Smooth muscle cell of the brain vasculature (primary cell): ENCODE measurements around the gene ARL6IP5.

Experiments used
- DNase-seq: peaks from one replicate; pipeline ENCODE4 v3.0.0-alpha.2; 2012; ENCODE audit warnings: low read depth, low spot score

Gene ARL6IP5

DNA sequence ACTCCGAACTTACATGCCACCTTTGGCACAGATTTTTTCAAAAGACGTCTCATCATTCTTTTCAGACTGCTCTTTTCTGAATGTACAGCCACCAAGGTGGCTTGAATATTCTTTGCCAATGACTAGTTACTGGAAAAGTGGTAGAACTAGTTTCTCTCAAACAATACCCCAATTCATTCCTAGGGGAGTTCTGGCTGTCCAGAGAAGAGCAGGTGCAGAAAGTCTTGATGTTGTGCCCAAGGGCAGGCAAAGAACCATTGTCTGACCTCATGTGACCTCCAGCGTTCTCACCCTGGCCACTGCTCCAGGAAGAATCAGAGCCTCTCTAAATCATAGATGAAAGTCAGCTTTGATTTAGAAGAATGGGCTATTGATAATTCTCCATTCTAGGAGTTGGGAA, 32.2 kb downstream of the ARL6IP5 start:
- DNase-seq = no peak

DNA sequence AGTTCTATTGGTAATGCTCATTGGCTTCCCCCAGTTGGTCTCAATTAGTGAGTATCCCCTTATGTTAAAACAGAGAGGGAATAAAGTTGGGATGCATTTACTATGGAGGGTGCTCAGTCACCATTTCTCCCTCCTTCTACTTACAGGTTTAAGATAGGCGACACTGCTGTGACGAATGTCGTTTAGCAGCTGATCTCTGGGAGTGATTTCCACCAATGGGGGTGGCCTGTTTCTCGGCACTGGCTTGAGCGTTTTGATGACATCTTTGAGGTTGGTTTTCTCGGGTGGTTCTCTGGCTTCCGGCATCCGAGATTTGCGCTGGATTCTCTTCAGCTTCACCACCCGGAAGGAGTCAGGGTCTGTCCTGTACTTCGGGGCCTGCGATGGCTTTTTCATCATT, 33.8 kb downstream of the ARL6IP5 start:
- no peak for DNase-seq

DNA sequence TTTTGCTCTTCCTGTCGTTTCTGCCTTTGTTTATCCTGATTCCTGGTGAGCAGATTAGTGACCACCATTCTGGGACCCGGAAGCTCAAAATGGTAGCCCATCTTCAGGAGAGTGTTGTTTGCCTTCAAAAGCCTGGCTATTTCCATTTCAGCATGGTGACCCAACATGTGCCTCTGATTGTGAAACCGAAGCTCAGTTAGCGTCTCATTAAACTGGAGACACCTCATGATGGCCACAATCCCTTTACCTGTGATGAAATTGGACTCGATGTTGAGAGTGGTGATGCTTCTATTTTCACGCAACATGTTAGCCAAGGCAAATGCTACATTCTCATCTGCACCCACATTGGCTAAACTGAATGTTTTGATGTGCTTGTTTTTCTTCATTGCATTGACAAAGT, 34.4 kb downstream of the ARL6IP5 start:
- no peak for DNase-seq

DNA sequence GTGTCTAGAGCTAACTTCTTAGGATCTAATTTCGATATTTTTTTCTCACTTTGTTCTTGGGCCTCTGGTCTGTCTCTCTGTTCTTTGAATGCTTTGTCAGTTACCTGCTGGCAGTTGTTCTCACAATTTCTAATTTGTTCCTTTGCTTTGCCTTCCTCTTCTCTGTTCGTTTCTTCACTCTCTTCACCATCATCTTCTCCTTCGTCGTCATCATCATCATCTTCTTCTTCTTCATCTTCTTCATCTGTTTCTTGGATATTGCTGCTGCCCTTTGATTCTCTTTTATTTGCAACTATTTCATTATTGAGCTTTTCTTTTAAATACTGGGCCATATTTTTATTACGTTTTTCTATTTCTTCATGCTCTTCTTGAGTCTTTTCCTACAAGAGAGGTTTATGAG, 34.9 kb downstream of the ARL6IP5 start:
- no peak for DNase-seq

DNA sequence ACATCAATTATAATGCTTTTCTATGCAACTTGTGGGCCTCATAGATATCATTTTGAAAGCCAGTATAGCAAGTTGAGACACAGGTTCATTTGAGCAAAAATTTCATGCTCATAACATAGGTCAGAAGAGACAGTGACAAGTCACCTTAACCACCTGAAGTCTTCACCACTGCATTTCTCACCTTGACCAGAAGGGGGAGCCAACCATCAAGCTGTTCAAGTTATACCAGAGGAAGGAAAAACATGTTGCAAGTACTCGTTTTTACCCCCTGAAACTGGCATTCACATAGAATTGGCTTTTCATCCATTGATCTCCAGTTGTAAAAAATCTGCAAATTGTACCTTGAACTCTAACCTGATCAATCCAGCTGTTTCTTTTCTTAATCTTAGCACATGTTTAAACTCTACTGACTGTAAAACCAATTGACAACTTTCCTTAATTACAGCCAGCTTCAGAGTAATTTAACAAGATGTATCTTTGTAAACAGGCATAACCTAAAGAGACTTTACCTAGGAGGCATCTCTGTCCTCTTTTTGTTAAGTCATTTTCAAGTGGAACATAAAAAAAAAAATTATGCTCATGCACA, 36.2 kb downstream of the ARL6IP5 start:
- DNase-seq = peak; percentile 66

DNA sequence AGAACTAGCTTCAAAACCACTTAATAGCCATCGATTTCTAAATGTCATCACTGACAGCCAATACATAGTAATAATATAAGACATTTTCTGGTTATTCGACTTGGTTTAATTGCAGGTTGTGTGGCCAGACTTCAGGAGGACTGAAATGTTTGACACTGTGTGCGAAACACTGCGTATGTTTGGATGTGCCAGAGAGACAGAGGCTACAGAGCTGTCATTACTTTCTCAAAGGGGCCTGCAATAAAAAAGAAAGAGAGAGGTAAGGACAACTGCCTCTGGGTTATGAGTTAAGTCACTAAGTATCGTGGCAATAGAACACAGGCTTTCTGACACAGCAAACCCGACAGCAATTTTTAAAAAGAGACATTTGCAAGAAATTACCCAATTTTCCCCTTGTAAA, 36.8 kb downstream of the ARL6IP5 start:
- no peak for DNase-seq

DNA sequence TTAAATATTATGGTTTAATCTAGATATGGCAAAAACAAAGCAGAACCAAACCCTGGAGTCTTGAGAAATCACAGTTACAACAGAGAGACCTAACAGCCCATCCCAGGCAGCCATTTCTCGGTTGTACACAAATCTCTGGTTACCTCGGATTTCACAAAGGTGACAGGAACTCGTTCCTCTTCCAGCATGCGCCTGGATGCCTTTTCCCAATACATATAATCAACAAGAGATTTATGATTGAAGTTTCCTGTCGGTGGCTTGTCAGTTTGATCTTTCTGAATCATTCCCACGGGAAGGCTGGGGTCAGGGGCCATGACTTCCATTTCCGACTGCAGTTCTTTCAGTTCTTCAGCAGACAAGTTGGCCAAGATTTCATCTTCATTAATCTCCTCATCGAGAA, 37.2 kb downstream of the ARL6IP5 start:
- no peak for DNase-seq

DNA sequence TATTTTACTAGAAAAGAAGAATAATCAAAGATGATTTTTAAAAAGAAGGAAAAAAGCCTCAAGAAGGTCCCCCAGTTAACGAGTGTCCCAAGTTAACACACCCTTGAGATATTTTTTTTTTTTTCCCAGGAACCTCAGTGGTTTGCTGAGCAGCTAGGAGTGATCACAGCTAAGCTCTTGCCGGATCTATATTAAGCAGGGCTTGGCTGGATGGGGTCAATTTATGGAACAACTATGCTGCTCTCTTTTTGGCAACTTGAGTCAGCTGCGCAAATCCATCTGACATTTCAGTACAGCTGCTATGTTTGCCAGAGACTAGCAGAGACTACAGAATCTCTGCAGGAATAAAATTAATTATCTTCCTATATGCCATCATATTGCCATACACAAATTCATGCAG, 37.7 kb downstream of the ARL6IP5 start, which contains the start of gene LMOD3:
TSS of gene LMOD3 (minus strand) at position 193 of the 400 bp plus-strand sequence. CDS start 209 bp downstream, outside the sequence.
- DNase-seq = no peak

DNA sequence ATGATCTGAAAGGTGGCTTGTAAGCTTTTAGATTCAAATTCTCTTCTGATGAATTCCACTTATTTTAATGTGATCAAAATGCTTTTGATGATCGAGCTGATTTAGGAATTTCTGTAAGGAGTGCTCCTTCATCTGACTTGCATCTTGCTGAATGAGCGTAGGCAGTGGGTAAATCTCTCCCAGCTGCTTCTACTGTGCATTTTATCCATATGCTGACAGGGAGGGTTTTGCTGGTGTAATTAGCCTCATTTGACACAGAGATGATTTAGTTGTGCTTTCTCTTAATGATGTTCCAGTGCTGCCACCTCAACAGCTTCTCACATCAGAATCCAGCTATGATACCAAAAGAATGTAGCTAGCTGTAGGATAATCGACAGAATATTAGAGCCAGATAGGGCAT, 41.5 kb downstream of the ARL6IP5 start:
- DNase-seq = no peak

DNA sequence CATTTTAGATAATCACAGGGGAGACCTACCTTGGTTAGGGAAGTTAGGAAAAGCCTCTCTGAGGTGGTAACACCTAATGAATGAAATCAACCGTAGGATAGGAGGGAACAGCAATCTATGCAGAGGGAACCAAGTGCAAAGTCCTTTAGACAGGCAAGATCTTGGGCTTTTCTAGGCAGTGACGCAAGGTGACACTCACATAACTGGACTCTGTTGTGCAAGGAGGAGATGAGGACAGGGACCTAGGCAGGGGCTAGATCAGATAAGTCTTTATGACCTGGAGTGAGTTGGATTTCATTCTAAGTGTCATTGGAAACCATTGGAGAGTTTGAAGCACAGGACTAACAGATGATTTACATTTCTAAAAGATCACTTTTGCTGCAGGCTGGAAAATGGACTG, 42.3 kb downstream of the ARL6IP5 start:
- no peak for DNase-seq

DNA sequence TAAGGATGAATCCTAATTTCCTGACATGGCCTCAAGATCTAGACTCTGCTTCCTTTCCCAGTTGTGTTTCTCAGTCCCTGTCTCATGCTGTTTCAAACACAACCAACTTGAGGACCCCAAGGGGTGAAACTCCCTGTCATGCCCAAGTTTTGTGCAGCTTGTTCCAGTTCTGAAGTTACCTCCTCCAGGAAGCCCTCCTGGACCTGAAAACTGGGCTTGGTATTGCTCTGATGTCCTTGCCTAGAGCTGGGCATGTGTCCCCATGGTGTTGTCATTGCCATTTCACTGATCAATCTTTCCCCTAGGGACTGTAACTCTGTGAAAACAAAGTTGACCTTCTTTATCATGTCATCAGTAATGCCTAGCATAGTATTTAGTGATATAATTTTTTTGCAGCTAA, 43.8 kb downstream of the ARL6IP5 start:
- DNase-seq = no peak

DNA sequence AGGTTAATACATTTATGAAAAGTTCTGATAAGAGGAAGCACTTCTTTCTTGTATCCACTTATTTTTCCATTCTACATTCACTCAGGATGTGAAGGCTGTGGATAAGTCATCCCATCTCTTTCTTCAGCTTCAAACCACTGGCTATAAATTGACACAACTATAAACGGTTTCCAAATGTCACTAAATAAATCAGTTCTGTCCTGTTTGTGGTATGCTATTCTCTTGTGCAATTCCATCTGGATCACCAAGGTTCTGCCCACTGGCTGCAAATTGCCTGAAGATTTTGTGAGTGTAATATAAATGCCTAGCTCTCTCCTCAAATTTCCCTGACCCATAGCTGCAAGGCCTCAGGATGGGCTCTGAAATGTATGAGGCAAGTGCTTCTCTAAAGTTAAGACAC, 44.8 kb downstream of the ARL6IP5 start:
- no peak for DNase-seq

DNA sequence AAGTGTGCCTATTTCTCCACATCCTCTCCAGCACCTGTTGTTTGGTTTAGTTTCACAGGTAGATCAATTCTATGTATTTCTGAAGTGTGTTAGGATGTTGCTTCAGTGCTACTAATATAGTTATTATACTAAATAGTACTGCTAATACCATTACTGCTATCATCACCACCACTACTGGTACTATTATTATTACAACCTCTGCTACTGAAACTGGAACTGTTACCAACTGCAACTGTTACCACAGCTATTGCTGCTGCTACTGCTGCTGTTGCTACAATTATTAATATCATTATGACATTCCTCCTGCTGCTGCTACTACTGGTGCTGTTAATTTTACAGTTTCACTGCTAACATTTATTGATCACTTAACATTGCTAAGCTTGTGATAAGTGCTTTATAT, 46.0 kb downstream of the ARL6IP5 start:
- no peak for DNase-seq

DNA sequence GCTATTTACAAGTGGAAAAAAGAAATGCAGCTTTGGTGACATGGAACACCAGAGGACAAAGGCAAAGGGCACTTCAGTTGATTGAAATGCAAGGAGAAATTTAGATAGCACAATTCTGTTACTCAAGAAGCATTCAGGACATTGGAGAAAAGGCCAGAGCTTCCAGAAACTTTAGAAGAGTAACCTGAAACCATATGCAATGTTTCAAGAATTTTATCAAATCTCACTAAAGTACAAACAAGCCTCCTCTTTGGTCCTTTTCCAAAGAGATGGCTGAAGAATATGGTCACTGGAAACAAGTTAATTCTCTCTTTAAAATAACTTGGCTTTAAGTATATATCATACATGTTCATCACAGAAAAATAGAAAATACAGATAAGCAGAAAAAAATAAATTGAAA, 52.3 kb downstream of the ARL6IP5 start:
- DNase-seq = no peak

DNA sequence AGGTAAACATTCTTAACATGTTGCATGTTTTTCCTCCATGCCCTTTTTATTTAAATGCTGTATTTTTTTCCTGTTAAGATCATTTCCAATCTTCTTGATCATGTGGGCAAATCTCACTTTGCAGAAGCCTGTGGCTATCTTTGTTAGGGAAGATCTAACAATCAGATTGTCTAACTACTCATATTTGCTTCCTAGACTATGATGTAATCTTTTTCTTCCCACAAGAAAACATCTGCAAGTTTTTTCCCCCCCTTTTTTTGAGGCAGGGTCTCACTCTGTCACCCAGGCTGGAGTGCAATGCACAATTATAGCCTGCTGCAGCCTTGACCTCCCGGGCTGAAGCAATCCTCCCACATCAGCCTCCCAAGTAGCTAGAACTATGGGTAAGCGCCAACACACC, 52.7 kb downstream of the ARL6IP5 start:
- DNase-seq = no peak

DNA sequence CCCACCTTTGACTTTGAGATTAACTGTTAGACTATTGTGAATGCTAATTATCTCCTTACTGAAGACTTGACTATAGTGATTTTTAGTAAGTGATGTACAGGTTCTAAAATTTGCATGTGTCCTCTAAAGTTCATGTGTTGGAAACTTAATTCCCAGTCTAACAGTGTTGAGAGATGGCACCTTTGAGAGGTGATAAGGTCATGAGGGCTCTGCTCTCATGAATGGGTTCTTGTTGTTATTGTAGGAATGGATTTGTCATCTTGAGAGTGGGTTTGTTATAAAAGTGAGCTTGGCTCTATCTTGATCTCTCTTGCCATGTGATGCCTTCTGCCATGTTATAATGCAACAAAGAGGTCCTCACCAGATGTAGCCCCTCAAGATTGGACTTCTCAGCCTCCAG, 56.6 kb downstream of the ARL6IP5 start:
- no peak for DNase-seq

DNA sequence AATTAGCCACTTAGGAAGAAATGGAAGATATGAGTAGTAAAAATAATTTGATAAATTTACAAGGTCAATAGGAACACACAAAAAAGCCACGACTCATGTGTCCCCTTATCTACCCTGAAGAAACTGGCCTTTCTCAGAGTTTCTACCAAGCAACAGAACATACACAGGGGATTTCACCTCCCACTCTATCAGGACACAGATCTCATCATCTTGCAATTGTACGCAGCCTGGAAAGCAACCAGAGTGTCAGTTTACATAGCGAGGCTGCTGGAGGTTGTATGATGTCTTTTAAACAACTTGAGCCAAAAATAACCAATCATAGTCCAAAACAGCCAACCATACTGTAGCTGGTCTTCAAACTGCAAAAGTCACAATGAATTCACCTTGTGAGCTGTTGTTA, 57.4 kb downstream of the ARL6IP5 start:
- no peak for DNase-seq

DNA sequence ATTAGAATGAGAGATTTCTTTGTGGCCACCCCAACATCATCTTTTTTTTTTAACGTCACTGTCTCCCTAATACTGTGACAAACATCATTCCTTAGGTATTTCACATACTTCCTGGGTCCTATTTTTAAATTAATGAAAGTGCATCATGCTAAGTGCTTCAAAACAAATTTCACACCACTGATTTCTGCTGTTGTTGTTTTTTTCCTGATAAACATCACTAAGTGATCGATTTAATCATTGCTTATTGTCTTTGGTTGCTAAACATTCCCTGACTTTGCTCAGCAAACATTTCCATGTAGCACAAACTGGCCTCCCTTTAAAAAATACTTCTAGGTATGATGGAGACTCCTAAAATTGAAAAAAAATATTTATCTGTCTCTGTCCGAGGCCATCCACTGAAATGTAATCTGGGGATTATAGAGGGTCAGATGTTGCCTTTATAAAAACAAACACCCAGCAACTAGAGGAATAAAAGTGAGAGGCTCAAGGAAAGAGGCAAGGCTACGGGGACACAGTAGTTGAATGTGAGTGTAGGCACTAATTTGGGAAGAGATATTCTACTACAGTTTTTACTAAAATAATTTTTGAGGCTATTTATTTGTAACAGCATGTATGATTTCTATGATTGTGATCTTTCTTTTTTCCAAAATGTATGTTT, 58.2 kb downstream of the ARL6IP5 start:
- no peak for DNase-seq

DNA sequence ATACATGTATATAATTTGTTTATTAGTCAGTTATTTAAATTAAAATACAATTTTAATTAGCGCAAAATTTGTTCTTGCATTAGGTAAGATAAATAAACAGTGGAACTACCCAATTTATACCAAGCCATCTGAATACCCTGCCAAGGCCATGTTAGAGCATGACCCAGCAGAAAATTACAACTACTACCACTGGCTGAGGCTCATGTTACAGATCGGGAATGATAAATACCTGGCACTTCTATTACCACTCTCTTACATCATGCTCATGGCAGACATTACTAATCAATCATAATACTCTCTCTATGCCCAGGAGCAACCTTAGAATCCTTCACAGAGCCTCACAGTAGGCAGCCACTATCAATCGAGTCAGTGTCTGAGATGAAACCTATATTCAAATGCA, 58.9 kb downstream of the ARL6IP5 start:
- no peak for DNase-seq

DNA sequence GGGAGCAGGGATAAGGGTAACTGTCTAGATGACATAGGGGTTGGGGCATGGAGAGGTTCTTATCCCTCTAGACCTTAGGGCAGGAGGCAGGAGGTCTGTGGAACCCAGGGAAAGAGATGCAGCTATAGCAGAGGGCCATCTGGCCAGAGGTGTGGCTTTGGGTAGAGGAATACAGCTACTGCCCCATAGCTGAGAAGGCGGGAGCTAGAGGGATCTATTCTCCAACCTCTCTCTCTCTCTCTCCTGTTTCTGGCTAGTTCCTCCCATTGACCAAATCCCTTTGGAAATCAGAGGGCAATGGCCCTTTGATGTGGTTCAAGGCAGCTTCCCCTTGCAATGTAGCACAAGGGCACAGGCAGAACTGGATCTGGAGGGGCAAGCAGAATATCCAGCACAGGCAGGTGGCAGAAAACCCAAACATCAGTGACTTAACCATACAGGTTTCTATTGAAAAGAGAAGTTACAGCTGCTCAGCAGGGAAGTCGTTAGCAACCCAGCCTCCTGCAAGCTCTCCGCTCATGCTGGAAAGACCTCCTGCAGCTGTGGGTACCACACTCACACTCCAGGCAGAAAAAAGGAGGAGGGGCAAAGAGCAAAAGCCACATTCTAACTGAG, 60.0 kb downstream of the ARL6IP5 start:
- DNase-seq = no peak

DNA sequence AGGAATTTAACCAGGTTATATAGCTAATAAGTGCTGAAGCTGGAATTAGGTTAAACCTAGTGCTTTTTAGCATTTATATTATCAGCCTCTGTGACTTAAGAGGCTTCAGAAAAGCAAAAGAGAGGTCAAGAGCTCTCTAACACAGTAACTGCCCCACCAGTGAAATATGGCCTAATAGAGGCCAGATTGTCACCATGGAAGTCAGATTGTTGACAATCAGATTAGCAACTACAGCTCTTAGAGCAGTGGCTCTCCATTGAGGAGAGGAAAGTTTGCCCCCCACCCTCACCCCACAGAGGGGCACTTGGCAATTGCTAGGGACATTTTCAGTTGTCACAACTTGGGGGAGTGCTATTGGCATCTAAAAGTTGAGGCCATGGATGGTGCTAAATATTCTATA, 61.0 kb downstream of the ARL6IP5 start:
- no peak for DNase-seq

DNA sequence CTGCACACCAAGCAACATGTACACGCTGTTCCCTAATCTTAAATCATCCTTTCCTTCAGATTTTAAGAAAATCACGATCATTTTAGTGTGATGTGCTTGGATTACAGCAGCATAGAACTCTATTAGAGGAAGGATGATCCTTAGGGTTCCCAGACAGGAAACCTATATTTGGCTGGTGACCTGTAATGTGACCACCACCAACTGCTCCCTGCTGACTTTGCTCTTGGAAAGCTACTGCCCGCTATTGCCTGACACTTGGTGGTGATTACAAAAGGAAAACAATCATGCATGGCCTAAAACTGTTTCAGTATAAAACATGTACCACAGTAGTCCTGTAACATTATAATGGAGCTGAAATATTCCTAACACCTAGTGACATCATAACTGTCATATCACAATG, 64.8 kb downstream of the ARL6IP5 start:
- no peak for DNase-seq
